ENCODE data around the gene NEXN. TPM values are rescaled to one million over a fixed set of nuclear protein-coding genes. Genes with fewer than 3 reads are reported as not detected.
A peak's percentile ranks its signal among the peaks of the same experiment; 100 is the strongest.

NEXN gene
- total RNA-seq, 1 donor from 2014 or later: 0.26 TPM

GRCh38 chr1:77926561-77927357 is 38.3 kb downstream of the NEXN start:
- FAIRE-seq: no peak

DNA sequence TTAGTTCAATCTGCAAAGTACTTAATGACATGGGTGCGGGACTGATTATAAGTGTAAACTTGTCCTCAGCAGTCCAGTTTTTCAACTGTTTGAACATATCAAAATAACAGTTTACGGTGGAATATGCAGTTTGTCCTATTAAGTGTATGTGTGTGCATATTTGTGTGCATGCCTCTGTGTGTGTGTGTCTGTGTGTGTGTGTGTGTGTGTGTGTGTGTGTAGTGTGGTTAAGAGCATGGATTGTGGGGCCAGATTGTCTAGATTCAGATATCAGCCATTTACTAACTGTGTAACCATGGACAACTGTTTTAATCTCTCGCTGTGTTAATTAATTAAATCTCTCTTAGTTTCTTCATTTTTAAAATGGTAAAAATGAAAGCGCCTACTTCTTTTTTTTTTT is 39.0 kb downstream of the NEXN start:
- no peak overlapping the region for H3K4me3 ChIP-seq (ENCODE audit: low read depth, low read length)
- H3K36me3 ChIP-seq (ENCODE audit: control insufficient read depth, insufficient read depth, low read length): no peaks in the 10 kb centered on the region
- FAIRE-seq: no peak
- H3K27me3 ChIP-seq (ENCODE audit: control insufficient read depth, insufficient read depth, low read length): no peaks in the 10 kb centered on the region
- DNase-seq (ENCODE audit: low read depth): no peak
- no peak for TF ChIP-seq CTCF (IDR thresholded peaks at IDR 0.05; ENCODE audit: insufficient read depth, low read length, severe bottlenecking)

More at GRCh38 chr1:77926561-77927357, 38.3 kb downstream of the NEXN start:
- TF ChIP-seq CTCF (IDR thresholded peaks at IDR 0.05; ENCODE audit: insufficient read depth, low read length, severe bottlenecking): no peak
- Histone ChIP-seq H3K4me3 (ENCODE audit: low read depth, low read length) (no peak overlapping the region), H3K36me3 (ENCODE audit: control insufficient read depth, insufficient read depth, low read length) (no peaks in the 10 kb centered on the region), H3K27me3 (ENCODE audit: control insufficient read depth, insufficient read depth, low read length) (no peaks in the 10 kb centered on the region)
- no peak for DNase-seq (ENCODE audit: low read depth)

DNA sequence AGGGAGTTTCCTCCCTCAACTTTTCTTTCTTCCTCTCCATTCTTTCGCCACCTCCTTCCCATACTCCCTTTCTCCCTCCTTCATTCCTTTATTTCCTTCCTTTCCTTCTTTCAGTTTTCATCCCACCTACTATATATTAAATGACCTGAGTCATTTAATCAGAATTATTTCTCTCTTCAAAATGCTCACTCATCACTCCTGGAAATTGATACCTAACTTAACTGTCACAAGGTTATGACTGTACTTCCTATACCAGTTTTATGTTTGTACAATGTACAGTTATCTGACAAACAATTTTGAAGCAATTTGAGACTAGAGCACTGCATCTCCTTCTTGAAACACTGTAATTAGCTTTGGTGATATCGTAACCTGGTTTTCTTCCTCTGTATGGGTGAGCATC is 41.4 kb downstream of the NEXN start:
- no peaks in the 10 kb centered on the region for H3K36me3 ChIP-seq (ENCODE audit: control insufficient read depth, insufficient read depth, low read length)
- no peaks in the 10 kb centered on the region for H3K27me3 ChIP-seq (ENCODE audit: control insufficient read depth, insufficient read depth, low read length)
- no peak for TF ChIP-seq CTCF (IDR thresholded peaks at IDR 0.05; ENCODE audit: insufficient read depth, low read length, severe bottlenecking)
- DNase-seq (ENCODE audit: low read depth): peak; percentile 65
- FAIRE-seq: no peak
- H3K4me3 ChIP-seq (ENCODE audit: low read depth, low read length): no peak overlapping the region

DNA sequence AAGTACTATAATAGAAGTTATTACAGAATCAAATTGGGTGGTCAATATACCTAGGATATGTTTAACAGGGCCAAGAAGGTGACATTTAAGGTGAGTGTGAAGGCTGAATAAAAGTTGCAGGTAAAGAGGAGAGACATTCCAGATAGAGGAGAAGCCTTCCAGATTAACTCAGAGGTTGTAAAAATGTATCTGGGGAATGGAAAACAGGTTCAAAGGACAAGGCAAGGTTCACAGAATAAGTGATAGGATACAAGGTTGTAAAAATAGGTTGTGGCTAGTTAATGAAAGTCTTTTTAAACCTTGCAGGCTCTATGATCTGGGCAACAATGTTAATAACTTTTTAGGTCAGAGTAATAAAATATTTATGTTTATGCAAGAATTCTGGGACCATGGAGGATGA is 50.2 kb downstream of the NEXN start:
- no peaks in the 10 kb centered on the region for H3K27me3 ChIP-seq (ENCODE audit: control insufficient read depth, insufficient read depth, low read length)
- no peak for DNase-seq (ENCODE audit: low read depth)
- FAIRE-seq: no peak
- H3K36me3 ChIP-seq (ENCODE audit: control insufficient read depth, insufficient read depth, low read length): no peaks in the 10 kb centered on the region
- TF ChIP-seq CTCF (IDR thresholded peaks at IDR 0.05; ENCODE audit: insufficient read depth, low read length, severe bottlenecking): no peak
- no peak overlapping the region for H3K4me3 ChIP-seq (ENCODE audit: low read depth, low read length)

DNA sequence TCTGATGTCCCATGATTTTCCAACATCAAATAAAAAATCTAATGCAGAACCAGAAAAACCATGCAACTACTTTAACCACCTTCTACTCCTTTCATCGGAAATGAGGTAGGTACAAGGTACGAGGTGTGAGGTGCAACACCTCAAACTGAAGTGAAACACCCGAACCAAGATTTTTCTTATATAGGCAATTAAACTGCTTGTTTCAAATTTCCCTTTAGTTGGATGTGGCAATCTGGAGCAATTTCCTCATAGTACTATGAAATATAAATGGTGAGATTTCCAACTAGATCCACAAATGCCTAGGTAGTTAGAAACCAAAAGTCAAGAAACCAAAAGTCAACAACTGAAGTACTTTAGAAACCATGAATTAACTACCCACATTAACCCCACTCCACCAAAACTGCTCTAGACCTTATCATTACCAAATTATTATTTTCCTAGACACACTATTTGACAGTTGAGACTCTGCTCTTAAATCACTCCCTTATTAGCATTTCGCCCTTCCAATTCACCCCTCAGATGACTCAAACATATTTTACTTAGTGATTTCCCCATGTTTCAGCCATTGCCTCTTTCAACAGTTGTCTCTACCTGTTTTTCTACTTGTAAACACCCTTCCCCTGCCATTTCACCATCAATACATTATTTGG is 52.6 kb downstream of the NEXN start:
- H3K36me3 ChIP-seq (ENCODE audit: control insufficient read depth, insufficient read depth, low read length): peaks cover 3% of the 10 kb centered on the region
- no peak for TF ChIP-seq CTCF (IDR thresholded peaks at IDR 0.05; ENCODE audit: insufficient read depth, low read length, severe bottlenecking)
- DNase-seq (ENCODE audit: low read depth): peak; percentile 16
- H3K4me3 ChIP-seq (ENCODE audit: low read depth, low read length): no peak overlapping the region
- no peak for FAIRE-seq
- H3K27me3 ChIP-seq (ENCODE audit: control insufficient read depth, insufficient read depth, low read length): no peaks in the 10 kb centered on the region
